ENCODE measurements around the gene AMZ2. TPM values are rescaled to one million over a fixed set of nuclear protein-coding genes. Genes with fewer than 3 reads are reported as not detected.

Gene AMZ2
- polyA plus RNA-seq, 1 of the 3 experiments (the other 2 are of a cell fraction), result 95.9 TPM

- H3K4me3 ChIP-seq (ENCODE audit: low read depth in 2 of 2, low read length in 1 of 2), result no peak overlapping the region
- H3K4me1 ChIP-seq (ENCODE audit: control insufficient read depth in 1 of 2, insufficient read depth in 2 of 2, low read depth in 1 of 2, low read length in 1 of 2), result no peaks in the 10 kb centered on the region; a peak in 1 of 4 replicates
- H3K36me3 ChIP-seq (replicated peaks in 1 of 2; ENCODE audit: control insufficient read depth in 1 of 2, insufficient read depth in 2 of 2, low read length in 1 of 2), result no peaks in the 10 kb centered on the region
- no peak overlapping the region for H3K27ac ChIP-seq (ENCODE audit: low read depth in 2 of 2, low read length in 1 of 2)
- no peak overlapping the region for H3K4me2 ChIP-seq
- H4K20me1 ChIP-seq (ENCODE audit: insufficient read depth), result no peaks in the 10 kb centered on the region
- DNase-seq, result no peak
- ChIA-PET CTCF (no interaction called here), POLR2A (no interaction called here)
- no peak overlapping the region for H2AFZ ChIP-seq (ENCODE audit: low read depth)
- H3F3A ChIP-seq (replicated peaks; ENCODE audit: insufficient read depth), result no peaks in the 10 kb centered on the region
- no peak for TF ChIP-seq SMC3 (IDR thresholded peaks at IDR 0.05; ENCODE audit: low read depth, low read length)
- TF ChIP-seq JUND (IDR thresholded peaks at IDR 0.05), result no peak
- TF ChIP-seq RFX5 (IDR thresholded peaks at IDR 0.05; ENCODE audit: low read length), result no peak
- no peaks in the 10 kb centered on the region for H3K9me2 ChIP-seq
- H3K27me3 ChIP-seq (ENCODE audit: insufficient read depth), result peaks cover 7% of the 10 kb centered on the region; the same call in 1 of the 2 replicates
- no peaks in the 10 kb centered on the region for H3K79me2 ChIP-seq (ENCODE audit: insufficient read depth)
- WGBS (ENCODE audit: low lambda C conversion rate), result 34% methylated on average over 4 of the region's 4 CpGs
- H3K9ac ChIP-seq, result no peak overlapping the region
- H3K9me3 ChIP-seq, result no peaks in the 10 kb centered on the region
Observed at GRCh38 chr17:68305142-68305541, 57.3 kb downstream of the AMZ2 start.

Other genes starting within 250 kb of the AMZ2 start
- gene KPNA2, start 212.3 kb upstream of the AMZ2 start, polyA plus RNA-seq (2012; rRNA removed), result 122 and 139 TPM in 2 replicates
- 0.03 TPM in 1 of 2 replicates, not detected in the other for gene SLC16A6, start 43.1 kb downstream of the AMZ2 start, polyA plus RNA-seq (2012; rRNA removed)
- 0.41 and 0.60 TPM in 2 replicates for gene ARSG, start 43.5 kb downstream of the AMZ2 start, polyA plus RNA-seq (2012; rRNA removed)
- 52.7 and 65.2 TPM in 2 replicates for gene WIPI1, start 209.5 kb downstream of the AMZ2 start, polyA plus RNA-seq (2012; rRNA removed)

Data from SK-N-SH (cell line).